Measurements from ENCODE around the gene FBXO21. TPM values are rescaled to one million over a fixed set of nuclear protein-coding genes. Genes with fewer than 3 reads are reported as not detected.
"Not testable (repeated sequence)": the region's sequence is repeated elsewhere in the genome, so short reads cannot be mapped to it uniquely, and the experiment has no call there.

Gene FBXO21
- total and polyA plus RNA-seq, 8 donors = 9.0 to 42.4 (median 24.8) TPM

- no peak overlapping the region for H3K4me3 ChIP-seq
- DNase-seq = peak in 1 of 6 donors; percentile 16
- FAIRE-seq = no peak
- no peak for ATAC-seq
- intact Hi-C loops (cut with DNase I) = loop anchor here in 1 of 3 donors (10.0 kb wide), 1 partner anchor 85 kb away; no protein-coding TSS in a partner anchor
- no peaks in the 10 kb centered on the region for H3K36me3 ChIP-seq
- TF ChIP-seq, protein P1, sequence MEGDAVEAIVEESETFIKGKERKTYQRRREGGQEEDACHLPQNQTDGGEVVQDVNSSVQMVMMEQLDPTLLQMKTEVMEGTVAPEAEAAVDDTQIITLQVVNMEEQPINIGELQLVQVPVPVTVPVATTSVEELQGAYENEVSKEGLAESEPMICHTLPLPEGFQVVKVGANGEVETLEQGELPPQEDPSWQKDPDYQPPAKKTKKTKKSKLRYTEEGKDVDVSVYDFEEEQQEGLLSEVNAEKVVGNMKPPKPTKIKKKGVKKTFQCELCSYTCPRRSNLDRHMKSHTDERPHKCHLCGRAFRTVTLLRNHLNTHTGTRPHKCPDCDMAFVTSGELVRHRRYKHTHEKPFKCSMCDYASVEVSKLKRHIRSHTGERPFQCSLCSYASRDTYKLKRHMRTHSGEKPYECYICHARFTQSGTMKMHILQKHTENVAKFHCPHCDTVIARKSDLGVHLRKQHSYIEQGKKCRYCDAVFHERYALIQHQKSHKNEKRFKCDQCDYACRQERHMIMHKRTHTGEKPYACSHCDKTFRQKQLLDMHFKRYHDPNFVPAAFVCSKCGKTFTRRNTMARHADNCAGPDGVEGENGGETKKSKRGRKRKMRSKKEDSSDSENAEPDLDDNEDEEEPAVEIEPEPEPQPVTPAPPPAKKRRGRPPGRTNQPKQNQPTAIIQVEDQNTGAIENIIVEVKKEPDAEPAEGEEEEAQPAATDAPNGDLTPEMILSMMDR (IDR thresholded peaks at IDR 0.05) = no peak
- H3K4me1 ChIP-seq = peaks cover 2 to 10% (median 8%) of the 10 kb centered on the region in 3 donors
- 81 to 85% methylated on average over 8 of the region's 8 CpGs for WGBS, 2 donors
- no peaks in the 10 kb centered on the region for H3K27me3 ChIP-seq
- H3K9me3 ChIP-seq = no peaks in the 10 kb centered on the region
- no peak overlapping the region for H3K27ac ChIP-seq
Measured at GRCh38 chr12:117109943-117110635, 80.2 kb downstream of the FBXO21 start.

DNA sequence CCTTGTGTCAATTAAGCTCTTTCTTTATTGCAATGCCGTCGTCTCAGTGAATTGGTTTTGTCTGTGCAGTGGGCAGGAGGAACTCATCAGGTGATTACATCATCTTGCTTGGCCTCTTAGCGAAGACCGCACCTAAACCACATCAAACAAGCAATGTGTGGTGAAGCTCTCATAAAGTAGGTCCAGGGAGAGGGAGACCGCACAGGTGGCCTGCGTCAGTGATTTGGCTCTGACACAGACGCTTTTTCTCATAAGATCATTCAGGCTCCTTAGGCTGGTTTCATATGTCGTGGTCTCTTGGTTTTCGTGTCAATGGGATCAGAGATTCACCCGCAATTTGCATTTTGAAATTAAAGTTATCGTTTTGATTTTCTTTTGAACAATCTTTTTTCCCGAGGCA lies 84.4 kb downstream of the FBXO21 start:
- no peaks in the 10 kb centered on the region for H3K36me3 ChIP-seq
- peaks cover 0 to 3% (median 0%) of the 10 kb centered on the region in 3 donors for H3K4me1 ChIP-seq
- ATAC-seq (no peak), FAIRE-seq (no peak), DNase-seq (no peak)
- TF ChIP-seq, protein P1 (IDR thresholded peaks at IDR 0.05) = no peak
- 84 to 95% methylated on average over 12 of the region's 12 CpGs for WGBS, 2 donors
- no peaks in the 10 kb centered on the region for H3K27me3 ChIP-seq
- intact Hi-C loops (cut with DNase I) = no loop called here
- no peak overlapping the region for H3K4me3 ChIP-seq
- H3K9me3 ChIP-seq = no peaks in the 10 kb centered on the region
- H3K27ac ChIP-seq = no peak overlapping the region

DNA sequence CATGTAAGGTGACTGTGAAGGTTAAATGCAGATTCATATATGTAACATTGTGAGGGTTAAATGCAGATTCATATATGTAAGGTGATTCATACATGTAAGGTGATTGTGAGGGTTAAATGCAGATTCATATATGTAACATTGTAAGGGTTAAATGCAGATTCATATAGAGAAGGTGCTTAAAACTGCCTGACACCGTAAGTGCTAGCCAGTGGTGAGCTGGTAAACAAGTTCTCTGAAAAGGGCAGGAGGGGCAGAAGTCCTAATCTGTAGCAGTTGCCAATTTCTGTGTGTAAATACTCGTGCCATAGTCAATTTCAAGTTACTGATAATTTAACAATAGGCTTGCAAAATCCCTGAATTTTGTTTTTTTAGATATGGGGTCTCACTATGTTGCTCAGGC lies 86.3 kb downstream of the FBXO21 start:
- DNase-seq; H3K36me3 ChIP-seq; ATAC-seq; intact Hi-C loops (cut with DNase I); FAIRE-seq; H3K27ac ChIP-seq; H3K9me3 ChIP-seq; H3K27me3 ChIP-seq; H3K4me3 ChIP-seq: not testable (repeated sequence)
- H3K4me1 ChIP-seq = peaks cover 0 to 13% (median 0%) of the 10 kb centered on the region in 3 donors
- 4 to 18% methylated on average over 2 of the region's 2 CpGs for WGBS, 2 donors

- ATAC-seq (no peak), DNase-seq (no peak), FAIRE-seq (no peak)
- intact Hi-C loops (cut with DNase I) = no loop called here
- peaks cover 0 to 13% (median 0%) of the 10 kb centered on the region in 3 donors for H3K4me1 ChIP-seq
- H3K27ac ChIP-seq = no peak overlapping the region
- H3K4me3 ChIP-seq = no peak overlapping the region
- H3K36me3 ChIP-seq = no peaks in the 10 kb centered on the region
- WGBS, 2 donors = 94 to 100% methylated on average over 3 of the region's 3 CpGs
- H3K9me3 ChIP-seq = no peaks in the 10 kb centered on the region
- H3K27me3 ChIP-seq = no peaks in the 10 kb centered on the region
- TF ChIP-seq, protein P1 (IDR thresholded peaks at IDR 0.05) = no peak
Measured at GRCh38 chr12:117102800-117103181, 87.5 kb downstream of the FBXO21 start.

- H3K36me3 ChIP-seq = no peaks in the 10 kb centered on the region
- H3K27ac ChIP-seq = no peak overlapping the region
- intact Hi-C loops (cut with DNase I) = no loop called here
- H3K9me3 ChIP-seq = no peaks in the 10 kb centered on the region
- no peak for FAIRE-seq
- 81 to 86% methylated on average over 14 of the region's 14 CpGs for WGBS, 2 donors
- ATAC-seq = no peak
- peaks cover 0 to 13% (median 0%) of the 10 kb centered on the region in 3 donors for H3K4me1 ChIP-seq
- no peaks in the 10 kb centered on the region for H3K27me3 ChIP-seq
- no peak for DNase-seq
- TF ChIP-seq, protein P1 (IDR thresholded peaks at IDR 0.05) = no peak
- H3K4me3 ChIP-seq = no peak overlapping the region
Measured at GRCh38 chr12:117101953-117102799, 88.1 kb downstream of the FBXO21 start.

Measured in pancreas (tissue), 10 donors.